Stomach (tissue), 9 donors: Measurements from ENCODE around the gene ITGA6. TPM values are rescaled to one million over a fixed set of nuclear protein-coding genes. Genes with fewer than 3 reads are reported as not detected.
A peak's percentile ranks its signal among the peaks of the same experiment; 100 is the strongest.

Experiments
- DNase-seq, 2 donors: peaks; one replicate each; pipeline versions ENCODE4 v3.0.0 to v3.0.0-alpha.2; 2013 to 2019
- H3K27ac ChIP-seq, 5 donors: fragments of 200-600 bp in 4 of 5; sonication (generic) in 4 of 5; one replicate each; pipeline ENCODE4 v1.5.1; 2013 to 2019; ENCODE audit warnings: mild to moderate bottlenecking in 1 of 5, moderate library complexity in 1 of 5
- H3K27me3 ChIP-seq, 3 donors: fragments of 200-600 bp; sonication (generic); one replicate each; pipeline ENCODE4 v1.5.1; 2017 to 2019; ENCODE audit warnings: mixed run types in 1 of 3
- H3K36me3 ChIP-seq, 4 donors: fragments of 200-600 bp; sonication (generic); 1 replicate in 3 of 4; 2 replicates in 1 of 4; pipeline ENCODE4 v1.5.1; 2016 to 2019
- H3K4me1 ChIP-seq, 4 donors: fragments of 200-600 bp; sonication (generic); one replicate each; pipeline ENCODE4 v1.5.1; 2016 to 2019
- H3K4me3 ChIP-seq, 4 donors: fragments of 200-600 bp; sonication (generic) in 3 of 4; one replicate each; pipeline ENCODE4 v1.5.1; 2016 to 2019; ENCODE audit warnings: mild to moderate bottlenecking in 1 of 4
- H3K9me3 ChIP-seq, 4 donors: fragments of 200-600 bp; sonication (generic); one replicate each; pipeline ENCODE4 v1.5.1; 2016 to 2019
- CTCF ChIP-seq, 7 experiments: fragments of 450-650 bp in 4 of 7; fragments of 200-600 bp in 3 of 7; sonication (generic) in 3 of 7; IDR thresholded peaks; one replicate each; pipeline ENCODE4 v1.5.1; 2016 to 2019; ENCODE audit warnings: antibody characterized with exemption in 7 of 7, control low read depth in 2 of 7, mild to moderate bottlenecking in 1 of 7
- EP300 ChIP-seq: sonication (generic); formaldehyde crosslinking; IDR thresholded peaks from one replicate; pipeline ENCODE4 v1.6.1; 2017; ENCODE audit warnings: antibody characterized with exemption
- POLR2A ChIP-seq, 4 donors: fragments of 450-650 bp; IDR thresholded peaks; one replicate each; pipeline ENCODE4 v1.6.1; 2016; ENCODE audit warnings: antibody characterized with exemption in 4 of 4, control low read depth in 2 of 4, mild to moderate bottlenecking in 1 of 4, moderate library complexity in 1 of 4
- POLR2AphosphoS5 ChIP-seq, 3 donors: sonication (generic); formaldehyde crosslinking; IDR thresholded peaks; one replicate each; pipeline ENCODE4 v1.6.1; 2016; ENCODE audit warnings: antibody characterized with exemption in 3 of 3
- WGBS, 5 donors: extraction: QIAGEN DNeasy Blood & Tissue Kit in 3 of 5; methylation state at CpG; one replicate each; pipeline versions ENCODE4 v1.1.5 to v1.1.7; 2013 to 2018; 5-methylcytosine and 5-hydroxymethylcytosine counted together
- intact Hi-C: fragments of 100-400 bp; cut with DNase I; formaldehyde crosslinking; loops from one replicate; pipeline ENCODE4 v1.15.1; 2023; ENCODE audit warnings: low total_unique reads
- polyA plus RNA-seq, 3 donors: library from polyadenylated mRNA; stranded (reverse); fragments of 200-250 nt; gene quantifications; one replicate each; pipeline ENCODE4 v1.2.3, GENCODE V29; 2013
- total RNA-seq, 5 donors: library from RNA; depleted of rRNA; stranded (reverse); fragments of >200 nt; gene quantifications; one replicate each; pipeline versions ENCODE4 v1.1.0 to v1.2.3, GENCODE V29; 2014 to 2016
- donor health status: healthy with polysubstance abuse.
- donor health status: Bipolar disorder and iron deficiency.
- donor health status: healthy.

Gene ITGA6
- total and polyA plus RNA-seq, 8 donors: 10.7 to 391 (median 55.4) TPM

GRCh38 chr2:172408143-172408766 lies 19.1 kb upstream of the ITGA6 start:
- WGBS, 5 donors: 47 to 52% (median 51%) methylated on average over 4 of the region's 4 CpGs
- Histone ChIP-seq H3K27me3 (no peaks in the 10 kb centered on the region), H3K27ac (peak overlapping the region in 2 of 5 donors; percentile 7 to 57), H3K9me3 (no peaks in the 10 kb centered on the region), H3K4me1 (peaks cover 7 to 20% (median 12%) of the 10 kb centered on the region in 4 donors), H3K4me3 (no peak overlapping the region), H3K36me3 (no peaks in the 10 kb centered on the region)
- intact Hi-C loops: no loop called here
- TF ChIP-seq POLR2A (IDR thresholded peaks at IDR 0.05) (no peak), CTCF (IDR thresholded peaks at IDR 0.05) (no peak), EP300 (no peak)
- DNase-seq: no peak

- H3K4me1 ChIP-seq: peaks cover 7 to 20% (median 12%) of the 10 kb centered on the region in 4 donors
- 5 to 22% (median 12%) methylated on average over 1 of the region's 1 CpG for WGBS, 5 donors
- intact Hi-C loops: no loop called here
- H3K27ac ChIP-seq: peak overlapping the region in 2 of 5 donors; percentile 7 to 57
- TF ChIP-seq POLR2A (IDR thresholded peaks at IDR 0.05) (no peak), POLR2AphosphoS5 (IDR thresholded peaks at IDR 0.05) (no peak)
- H3K4me3 ChIP-seq: no peak overlapping the region
- H3K9me3 ChIP-seq: no peaks in the 10 kb centered on the region
- H3K27me3 ChIP-seq: no peaks in the 10 kb centered on the region
- no peak for DNase-seq
- no peaks in the 10 kb centered on the region for H3K36me3 ChIP-seq
These were observed 18.3 kb upstream of the ITGA6 start for GRCh38 chr2:172409042-172409441.

GRCh38 chr2:172412984-172413492 lies 14.3 kb upstream of the ITGA6 start:
- Histone ChIP-seq H3K36me3 (no peaks in the 10 kb centered on the region), H3K9me3 (no peaks in the 10 kb centered on the region), H3K4me3 (no peak overlapping the region), H3K27me3 (no peaks in the 10 kb centered on the region), H3K27ac (no peak overlapping the region), H3K4me1 (peaks cover 7 to 25% (median 13%) of the 10 kb centered on the region in 4 donors)
- intact Hi-C loops: no loop called here
- DNase-seq: no peak
- WGBS, 5 donors: 51 to 69% (median 63%) methylated on average over 5 of the region's 5 CpGs
- TF ChIP-seq EP300: no peak
- TF ChIP-seq POLR2A (IDR thresholded peaks at IDR 0.05): no peak
- no peak for TF ChIP-seq CTCF (IDR thresholded peaks at IDR 0.05)
- TF ChIP-seq POLR2AphosphoS5 (IDR thresholded peaks at IDR 0.05): no peak

GRCh38 chr2:172415157-172415864 lies 12.1 kb upstream of the ITGA6 start:
- H3K27me3 ChIP-seq: no peaks in the 10 kb centered on the region
- intact Hi-C loops: no loop called here
- no peaks in the 10 kb centered on the region for H3K9me3 ChIP-seq
- peak overlapping the region in 3 of 5 donors; percentile 36 to 53 (median 51) for H3K27ac ChIP-seq
- no peak for TF ChIP-seq POLR2AphosphoS5 (IDR thresholded peaks at IDR 0.05)
- TF ChIP-seq CTCF (IDR thresholded peaks at IDR 0.05): no peak
- TF ChIP-seq POLR2A (IDR thresholded peaks at IDR 0.05): no peak
- TF ChIP-seq EP300: no peak
- H3K36me3 ChIP-seq: no peaks in the 10 kb centered on the region
- 34 to 66% (median 48%) methylated on average over 4 of the region's 4 CpGs for WGBS, 5 donors
- H3K4me1 ChIP-seq: peaks cover 0 to 15% (median 0%) of the 10 kb centered on the region in 4 donors
- H3K4me3 ChIP-seq: no peak overlapping the region
- DNase-seq: no peak

GRCh38 chr2:172415865-172416183 lies 11.6 kb upstream of the ITGA6 start:
- Histone ChIP-seq H3K4me3 (no peak overlapping the region), H3K36me3 (no peaks in the 10 kb centered on the region), H3K9me3 (no peaks in the 10 kb centered on the region), H3K4me1 (peaks cover 0 to 15% (median 0%) of the 10 kb centered on the region in 4 donors), H3K27ac (peak overlapping the region; percentile 16 to 64 (median 51)), H3K27me3 (no peaks in the 10 kb centered on the region)
- intact Hi-C loops: no loop called here
- TF ChIP-seq POLR2AphosphoS5 (IDR thresholded peaks at IDR 0.05) (peak in 1 of 3 donors; percentile 26), POLR2A (IDR thresholded peaks at IDR 0.05) (no peak), EP300 (no peak), CTCF (IDR thresholded peaks at IDR 0.05) (no peak)
- WGBS, 5 donors: 20 to 54% (median 43%) methylated on average over 1 of the region's 1 CpG
- DNase-seq: no peak
